HG02870 (cell line): Measurements from ENCODE around the gene CTTN.
"Not testable (repeated sequence)": the region's sequence is repeated elsewhere in the genome, so short reads cannot be mapped to it uniquely, and the experiment has no call there.

Source experiments
- ATAC-seq: cut with Tn5 transposase; IDR thresholded peaks from one replicate; pipeline ENCODE4 v1.9.1; 2021; ENCODE audit warnings: mild to moderate bottlenecking, moderate library complexity; ENCODE audit not compliant: unreplicated experiment

Gene CTTN

DNA sequence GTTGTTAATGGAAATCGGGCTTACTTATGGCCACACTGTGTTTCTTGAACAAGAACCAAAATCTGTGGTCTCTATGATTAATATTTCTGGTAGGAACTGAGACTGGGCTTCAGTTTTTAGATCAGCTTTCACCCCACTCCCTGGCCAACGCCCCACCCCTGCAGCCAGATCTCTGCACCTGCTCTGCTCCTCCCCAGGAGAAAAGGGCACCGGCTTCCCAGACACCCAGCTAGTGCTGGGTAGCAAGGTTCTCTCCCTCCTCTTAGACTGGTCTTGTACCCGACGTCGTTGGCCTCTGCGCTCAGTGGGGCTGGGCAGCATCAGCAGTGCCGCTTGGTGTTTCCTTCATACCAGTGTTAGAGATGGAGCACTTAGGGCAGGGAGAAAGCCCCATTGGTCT is 17.0 kb upstream of the CTTN start:
- ATAC-seq: no peak

DNA sequence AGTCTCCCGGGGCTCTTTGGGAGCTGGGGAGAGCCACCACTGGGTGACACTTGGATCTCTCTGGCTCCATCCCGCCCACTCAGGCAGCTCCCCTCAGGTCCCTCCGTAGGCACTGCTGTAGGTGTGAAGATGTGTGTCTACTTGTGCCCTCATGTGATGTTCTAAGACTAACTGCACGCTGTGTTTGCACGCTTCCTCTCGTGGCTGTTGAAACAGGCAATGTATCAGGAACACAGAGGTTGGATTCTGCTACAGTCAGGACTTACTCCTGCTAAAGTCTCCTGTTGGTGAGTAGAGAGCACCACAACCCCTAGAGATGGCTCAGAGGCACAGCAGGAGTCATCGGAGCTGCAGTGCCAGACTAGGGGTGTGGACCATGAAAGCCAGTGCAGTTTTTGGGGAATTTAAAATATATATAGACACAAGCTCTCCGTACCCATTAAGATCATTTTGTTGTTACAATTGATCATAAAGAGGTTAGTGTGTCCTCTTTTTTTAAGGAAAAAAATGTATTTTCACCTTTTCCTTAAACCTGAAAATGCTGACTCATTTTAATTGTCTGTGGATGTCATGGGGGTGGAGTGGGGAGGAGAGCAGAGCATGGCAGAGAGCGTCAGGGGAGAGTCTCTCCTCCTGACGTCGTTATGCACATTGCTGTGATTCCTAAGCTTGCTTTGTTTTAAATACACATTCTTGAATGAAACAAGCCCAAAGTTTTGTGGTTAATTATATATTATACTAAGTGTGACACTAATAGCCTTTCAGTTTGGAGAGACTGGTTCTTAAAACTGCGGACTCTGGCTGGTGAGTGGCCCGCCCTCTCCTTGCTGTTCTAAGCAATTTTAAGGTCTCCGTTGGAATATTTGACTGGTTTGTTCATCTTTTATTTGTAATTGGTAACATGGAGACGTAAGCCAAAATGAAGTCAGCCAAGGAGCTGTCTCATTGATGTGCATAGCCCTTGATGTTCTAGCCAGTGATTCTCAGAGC is 16.2 kb upstream of the CTTN start:
- ATAC-seq: no peak

DNA sequence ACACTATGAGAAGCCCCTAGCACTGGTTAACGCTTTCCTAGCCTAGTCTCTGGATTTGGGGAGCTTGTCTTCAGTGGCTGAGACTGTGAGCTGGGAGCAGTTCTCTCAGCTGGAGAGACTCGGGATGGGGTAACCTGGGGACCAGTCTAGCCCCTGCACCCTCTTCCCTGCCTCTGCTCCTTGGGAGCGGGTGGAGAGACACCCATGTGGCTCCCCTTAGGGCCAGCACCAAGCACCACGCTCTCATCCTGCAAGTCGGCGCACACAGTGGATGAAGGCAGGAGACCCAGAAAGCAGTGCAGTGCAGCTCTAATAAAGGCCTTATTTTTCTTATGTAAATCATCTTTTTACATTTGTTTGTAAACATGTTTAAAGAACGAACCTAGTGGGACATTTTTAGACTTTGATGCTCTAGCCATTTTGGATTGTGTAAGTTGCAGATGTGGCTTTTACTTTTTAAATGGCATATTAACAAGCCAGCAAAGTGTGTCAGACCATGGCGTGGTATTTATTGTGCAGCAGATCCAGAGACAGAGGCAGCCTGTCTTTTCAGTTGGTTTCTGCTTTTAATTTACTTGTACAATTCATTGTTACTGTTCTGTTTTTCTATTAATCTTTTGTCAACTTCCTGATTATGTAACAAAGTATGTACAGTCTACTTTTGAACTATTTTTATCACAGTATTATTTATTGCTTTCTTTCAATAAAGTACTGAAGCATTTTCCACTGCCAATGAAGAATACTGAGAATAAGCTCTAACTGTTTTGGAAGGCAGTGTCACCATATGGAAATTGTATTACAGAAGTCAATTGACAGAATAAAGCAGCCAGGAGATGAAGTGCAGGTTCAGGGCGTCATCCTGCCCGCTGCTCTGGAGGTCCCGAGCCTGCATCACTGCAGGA is 14.4 kb upstream of the CTTN start:
- ATAC-seq: no peak

DNA sequence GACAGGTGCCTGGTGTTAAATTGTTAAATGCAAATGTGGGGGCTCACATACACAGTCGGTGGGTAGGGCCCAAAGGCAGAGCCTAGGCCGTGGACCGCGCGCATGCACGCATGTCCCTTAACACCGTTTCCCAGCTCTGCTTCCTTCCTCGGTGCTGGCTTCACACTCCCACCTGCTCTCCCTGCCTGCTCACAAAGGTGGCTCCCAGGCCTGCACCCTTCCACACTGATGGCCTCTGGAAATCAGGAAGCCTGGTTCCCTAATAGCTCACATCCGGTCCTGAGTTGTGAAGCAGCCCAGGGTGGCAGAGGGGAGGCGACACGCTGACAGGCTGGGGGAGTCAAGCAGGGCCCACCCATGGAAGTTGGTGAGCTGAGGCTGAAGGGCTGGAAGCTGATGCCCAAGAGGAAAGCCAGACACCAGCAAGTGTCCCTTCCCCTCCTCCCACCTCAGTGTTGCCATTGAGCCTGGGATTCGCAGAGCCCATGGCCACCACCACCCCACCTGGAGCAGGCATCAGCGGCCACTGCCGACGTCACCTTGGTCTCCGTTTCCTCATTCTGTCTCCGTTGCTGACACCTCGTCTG is 13.7 kb upstream of the CTTN start:
- no peak for ATAC-seq

- no peak for ATAC-seq
Observed at GRCh38 chr11:70387564-70387963, 10.8 kb upstream of the CTTN start.

GRCh38 chr11:70389201-70389600 is 9.1 kb upstream of the CTTN start:
- ATAC-seq: no peak

DNA sequence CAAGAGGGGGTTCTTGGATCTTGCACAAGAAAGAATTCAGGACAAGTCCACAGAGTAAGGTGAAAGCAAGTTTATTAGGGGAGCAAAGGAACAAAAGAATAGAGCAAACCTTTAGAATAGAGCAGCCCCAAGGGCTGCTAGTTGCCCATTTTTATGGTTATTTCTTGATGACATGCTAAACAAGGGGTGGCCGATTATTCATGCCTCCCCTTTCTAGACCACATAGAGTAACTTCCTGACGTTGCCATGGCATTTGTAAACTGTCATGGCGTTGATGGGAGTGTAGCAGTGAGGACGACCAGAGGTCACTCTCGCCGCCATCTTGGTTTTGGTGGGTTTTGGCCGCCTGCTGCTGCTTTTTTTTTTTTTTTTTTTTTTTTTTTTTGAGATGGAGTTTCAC is 7.4 kb upstream of the CTTN start:
- not testable (repeated sequence) for ATAC-seq

DNA sequence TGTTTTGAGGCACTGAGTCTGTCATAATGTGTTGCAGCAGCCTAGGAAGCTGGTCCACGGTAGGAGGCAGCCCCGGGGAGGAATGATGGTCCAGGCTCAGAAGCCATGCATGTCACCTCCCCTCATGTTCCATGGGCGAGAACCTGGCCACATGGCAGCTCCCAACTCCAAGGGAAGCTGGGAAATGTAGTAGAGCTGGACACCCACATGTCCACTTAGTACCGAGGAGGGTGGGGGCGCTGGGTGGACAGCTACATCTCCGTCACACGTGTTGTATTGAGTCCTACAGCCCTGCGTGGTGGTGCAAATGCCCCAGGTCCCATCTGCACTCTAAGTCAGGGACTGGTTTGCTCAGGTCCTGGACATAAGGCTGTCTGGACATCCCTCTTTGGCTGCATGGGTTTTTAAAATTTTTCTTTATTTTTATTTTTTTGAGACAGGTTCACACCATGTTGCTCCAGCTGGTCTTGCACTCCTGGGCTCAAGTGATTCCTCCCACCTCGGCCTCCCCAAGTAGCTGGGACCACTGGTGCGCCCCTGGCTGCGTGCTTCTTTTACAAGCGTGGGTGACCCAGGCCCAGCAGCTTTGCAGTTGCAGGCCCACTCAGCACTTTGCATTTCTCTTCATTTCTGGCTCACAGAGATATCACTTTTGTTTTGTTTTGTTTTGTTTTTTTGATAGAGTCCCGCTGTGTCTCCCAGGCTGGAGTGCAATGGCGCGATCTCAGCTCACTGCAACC is 3.9 kb upstream of the CTTN start:
- ATAC-seq: no peak

DNA sequence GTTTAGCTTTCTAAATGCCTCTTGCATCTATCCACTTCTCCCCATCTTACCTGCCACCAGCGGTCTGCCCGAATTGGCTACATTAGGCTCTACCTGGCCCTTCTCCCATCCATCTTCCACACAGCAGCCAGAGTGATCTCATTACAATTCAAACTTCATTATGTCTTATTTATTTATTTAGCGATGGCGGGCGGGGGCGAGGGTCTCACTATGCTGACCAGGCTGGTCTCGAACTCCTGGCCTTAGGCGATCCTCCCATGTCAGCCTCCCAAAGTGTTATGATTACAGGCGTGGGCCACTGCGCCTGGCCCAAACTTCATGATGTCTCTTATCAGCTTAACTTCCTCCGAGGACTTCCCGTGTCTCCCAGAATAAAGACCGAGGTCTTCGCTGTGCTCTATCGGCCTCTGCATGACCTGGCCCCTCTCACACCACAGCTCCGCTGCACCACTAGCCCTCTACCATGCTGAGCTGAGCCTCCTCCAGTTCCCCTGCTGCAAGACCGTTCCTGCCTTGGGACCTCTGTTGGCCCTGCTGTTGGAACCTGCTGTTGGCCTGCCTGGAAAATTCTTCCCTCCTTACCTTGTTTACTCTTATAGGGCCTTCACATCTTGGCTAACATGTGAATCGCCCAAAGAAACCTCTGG is 870 bp upstream of the CTTN start:
- no peak for ATAC-seq

DNA sequence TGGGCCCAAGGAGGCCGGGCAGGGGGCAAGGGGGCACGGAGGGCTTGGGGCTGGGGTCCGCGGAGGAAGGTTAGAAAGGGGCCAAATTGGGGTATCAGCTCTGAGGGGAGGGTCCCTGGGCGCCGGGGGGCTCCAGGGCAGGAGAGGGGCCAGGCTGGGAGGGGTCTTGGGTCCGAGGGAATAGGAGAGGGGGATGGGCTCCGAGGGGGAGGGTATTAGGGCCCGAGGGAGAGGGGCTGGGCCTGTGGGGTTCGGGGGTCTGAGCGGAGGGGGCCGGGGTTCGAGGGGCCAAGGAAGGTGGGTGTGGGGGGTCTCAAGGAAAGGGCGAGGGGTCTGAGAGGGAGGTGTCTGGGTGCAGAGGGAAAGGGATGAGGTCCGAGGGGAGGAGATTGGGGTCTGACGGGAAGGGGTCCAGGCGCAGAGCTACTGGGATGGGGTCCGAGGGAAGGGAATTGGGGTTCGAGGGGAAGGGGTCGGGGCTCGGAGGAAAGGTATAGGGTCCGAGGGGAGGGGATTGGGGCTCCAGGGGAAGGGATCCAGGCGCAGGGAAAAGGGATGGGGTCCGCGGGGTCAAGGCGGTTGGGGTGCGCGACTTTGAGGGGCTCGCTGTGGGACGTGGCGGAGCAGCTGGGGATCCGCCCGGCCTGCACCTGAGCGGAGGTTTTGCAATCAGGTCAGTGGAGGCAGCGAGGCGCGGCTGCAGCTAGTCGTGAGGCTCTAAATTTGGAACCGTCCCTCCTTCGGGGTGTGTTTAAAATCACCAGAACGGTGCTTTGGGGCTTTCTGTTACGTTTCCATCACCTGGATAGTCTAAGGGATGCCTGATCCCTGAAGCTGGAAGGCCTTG is 728 bp downstream of the CTTN start:
- ATAC-seq: no peak

DNA sequence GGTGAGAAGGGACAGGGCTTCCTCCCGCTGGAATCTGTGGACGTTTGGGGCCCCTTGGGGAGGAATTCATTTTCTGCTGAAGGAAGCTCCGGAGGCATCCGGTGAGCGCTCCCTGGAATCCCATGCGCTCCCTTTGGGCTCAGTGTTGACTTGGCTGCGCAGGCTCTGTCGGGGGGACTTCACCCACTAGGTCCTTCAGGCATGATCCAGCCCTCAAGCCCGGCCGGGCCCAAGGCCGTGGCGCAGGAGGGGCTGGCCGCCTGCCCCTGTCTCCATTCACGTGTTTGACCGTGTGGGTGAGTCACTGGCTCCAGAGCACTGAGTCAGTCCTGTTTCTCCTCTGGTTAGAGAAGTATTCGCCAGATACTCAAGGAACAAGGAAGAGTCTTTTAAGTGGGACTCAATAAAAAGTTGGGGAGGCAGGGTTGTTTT is 1.4 kb downstream of the CTTN start:
- ATAC-seq: no peak

DNA sequence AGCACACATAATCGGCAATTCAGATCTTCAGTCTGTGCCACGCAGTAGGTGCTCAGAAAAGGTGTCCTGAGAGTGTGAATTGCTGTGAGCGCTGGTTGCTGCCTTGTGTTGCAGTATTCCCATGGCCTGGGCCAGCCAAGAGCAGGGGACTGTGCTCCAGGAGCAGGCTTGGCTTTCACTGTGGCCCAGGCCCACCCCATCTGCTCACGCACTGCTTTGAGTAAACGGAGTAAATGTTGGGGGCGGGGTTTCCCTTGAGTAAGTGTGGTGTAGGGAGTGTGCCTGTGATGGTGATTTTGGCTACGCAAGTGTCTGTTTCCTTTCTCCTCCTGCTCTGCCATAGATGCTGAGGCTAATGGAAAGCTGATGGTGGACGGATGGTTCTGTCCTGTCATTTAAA is 2.3 kb downstream of the CTTN start:
- ATAC-seq: no peak

DNA sequence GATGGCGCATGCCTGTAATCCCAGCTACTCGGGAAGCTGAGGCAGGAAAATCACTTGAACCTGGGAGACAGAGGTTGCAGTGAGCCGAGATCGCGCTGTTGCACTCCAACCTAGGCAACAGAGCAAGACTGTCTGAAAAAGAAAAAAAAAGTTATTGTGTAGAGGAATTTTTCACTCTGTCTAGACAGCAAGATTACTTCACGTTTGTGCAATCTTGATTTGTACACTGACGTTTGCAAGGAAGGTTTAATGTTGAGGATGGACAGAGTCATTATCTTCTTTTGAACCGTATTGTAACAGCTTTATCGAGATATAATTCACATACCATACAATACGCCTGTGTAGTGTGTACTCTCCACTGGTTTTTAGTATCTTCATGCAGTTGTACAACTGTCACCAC is 3.7 kb downstream of the CTTN start:
- ATAC-seq: no peak

DNA sequence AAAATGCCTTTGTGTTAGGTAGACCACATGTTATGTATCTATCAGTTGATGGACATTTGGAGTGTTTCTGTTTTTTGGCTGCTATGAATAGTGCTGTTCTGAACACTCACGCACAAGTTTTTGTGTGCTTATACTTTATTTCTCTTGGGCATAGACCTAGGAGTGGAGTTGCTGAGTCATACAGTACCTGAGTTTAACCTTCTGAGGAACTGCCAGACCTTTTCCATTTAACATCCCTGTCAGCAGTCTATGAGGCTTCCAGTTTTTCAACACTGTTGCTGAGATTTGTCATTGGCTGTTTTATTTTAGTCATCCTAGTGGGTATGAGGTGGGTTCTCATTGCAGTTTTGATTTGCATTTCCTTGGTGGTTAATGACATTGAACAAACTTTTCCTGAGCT is 4.4 kb downstream of the CTTN start:
- ATAC-seq: no peak

- ATAC-seq: no peak
Observed at GRCh38 chr11:70404244-70404643, 5.9 kb downstream of the CTTN start.

DNA sequence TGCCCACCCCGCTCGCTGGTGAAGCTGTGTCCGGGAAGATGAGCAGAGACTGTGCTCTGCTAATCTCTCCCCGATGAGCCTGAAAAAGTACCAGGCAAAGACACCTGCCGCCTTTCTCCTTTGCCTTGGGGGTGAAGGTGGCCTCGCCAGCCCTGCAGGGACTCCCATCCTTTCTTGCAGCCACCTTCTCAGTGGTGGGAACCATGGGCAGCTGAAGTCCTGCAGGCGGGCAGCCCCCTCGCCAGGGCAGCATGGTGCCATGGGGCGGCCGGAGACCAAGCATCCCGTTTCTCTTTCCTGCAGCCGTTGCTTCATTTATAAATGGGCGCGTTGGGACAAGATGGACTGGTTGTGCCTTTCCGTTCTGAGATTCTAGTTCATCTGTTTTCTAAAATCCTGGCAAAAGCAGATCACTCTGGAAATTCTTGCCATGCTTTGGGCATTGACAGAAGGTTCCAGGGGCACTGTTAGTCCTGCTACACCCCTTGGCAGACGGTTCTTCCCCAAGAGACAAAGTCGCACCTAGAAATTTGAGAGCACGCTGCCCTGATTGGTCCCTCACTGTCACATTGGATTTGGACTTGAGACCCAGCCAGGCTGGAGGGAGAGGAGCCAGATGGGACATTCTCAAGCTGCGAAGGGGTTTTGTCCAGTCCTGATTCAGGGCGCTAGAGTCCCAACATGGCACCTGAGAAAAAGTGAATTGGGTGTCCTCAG is 7.5 kb downstream of the CTTN start:
- ATAC-seq: no peak

GRCh38 chr11:70407121-70407520 is 8.8 kb downstream of the CTTN start:
- ATAC-seq: no peak

DNA sequence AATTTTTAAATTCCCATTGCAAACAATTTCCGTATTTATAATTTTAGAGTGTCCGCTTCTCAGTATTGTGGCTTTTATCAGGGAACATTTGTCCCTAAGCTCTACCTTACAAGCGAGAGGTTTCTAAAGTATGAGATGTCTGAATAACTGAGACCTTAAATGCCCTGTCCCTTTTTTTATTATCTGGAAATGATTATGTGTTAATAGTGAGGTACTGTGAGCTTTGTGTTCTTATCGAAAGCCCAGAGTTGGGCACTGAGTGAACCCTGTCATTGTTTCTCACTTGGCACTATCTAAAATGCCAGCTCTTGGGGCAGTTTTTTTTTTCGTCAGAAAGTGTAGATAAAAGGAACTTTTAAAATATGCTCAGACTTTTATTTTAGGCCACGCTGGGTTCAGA is 9.5 kb downstream of the CTTN start:
- ATAC-seq: no peak

DNA sequence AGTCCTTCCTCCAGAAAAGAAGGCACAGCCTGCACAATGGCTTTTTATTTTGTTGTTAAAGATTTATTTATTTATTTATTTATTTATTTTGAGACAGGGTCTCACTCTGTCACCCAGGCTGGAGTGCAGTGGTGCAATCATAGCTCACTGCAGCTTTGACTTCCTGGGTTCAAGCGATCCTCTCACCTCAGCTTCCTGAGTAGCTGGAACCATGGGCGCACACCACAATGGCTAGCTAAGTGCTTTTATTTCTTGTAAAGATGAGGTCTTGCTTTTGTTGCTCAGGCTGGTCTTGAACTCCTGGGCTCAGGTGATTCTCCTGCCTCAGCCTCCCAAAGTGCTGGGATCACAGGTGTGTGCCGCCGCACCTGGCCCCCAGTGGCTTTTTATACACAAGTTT is 10.0 kb downstream of the CTTN start:
- not testable (repeated sequence) for ATAC-seq
